ENCODE measurements around the gene VPS36. TPM values are rescaled to one million over a fixed set of nuclear protein-coding genes. Genes with fewer than 3 reads are reported as not detected.

VPS36 gene
- total RNA-seq, 4 donors from 2014 or later, result 59.9 to 87.8 (median 66.4) TPM

DNA sequence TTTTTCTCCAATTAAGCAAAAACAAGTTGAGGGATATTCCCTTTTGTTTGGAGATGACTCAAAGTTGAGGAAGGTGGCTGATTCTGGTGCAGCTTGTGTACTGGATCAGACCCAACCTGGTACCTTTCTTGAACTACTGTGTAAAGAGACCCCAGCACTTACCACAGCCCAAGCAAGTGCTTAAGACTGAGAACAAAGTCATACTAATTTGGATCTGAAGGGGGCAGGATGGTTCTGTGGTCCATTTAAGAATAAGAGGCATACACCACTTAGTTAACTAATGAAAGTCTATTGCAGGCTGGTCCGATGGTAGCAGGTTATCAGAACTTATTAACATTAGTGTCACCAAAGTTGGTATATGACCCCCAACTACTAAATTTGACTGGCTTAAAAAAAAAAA is 50.7 kb downstream of the VPS36 start:
- Histone ChIP-seq H3K27me3 (no peaks in the 10 kb centered on the region), H3K36me3 (no peaks in the 10 kb centered on the region), H3K4me1 (no peaks in the 10 kb centered on the region), H3K9me3 (no peaks in the 10 kb centered on the region), H3K4me3 (replicated peaks in 1 of 3) (no peak overlapping the region), H3K27ac (no peak overlapping the region)
- intact Hi-C loops (cut with DNase I), result no loop called here
- WGBS, 2 donors, result 84 to 85% methylated on average over 1 of the region's 1 CpG
- TF ChIP-seq, protein P1, sequence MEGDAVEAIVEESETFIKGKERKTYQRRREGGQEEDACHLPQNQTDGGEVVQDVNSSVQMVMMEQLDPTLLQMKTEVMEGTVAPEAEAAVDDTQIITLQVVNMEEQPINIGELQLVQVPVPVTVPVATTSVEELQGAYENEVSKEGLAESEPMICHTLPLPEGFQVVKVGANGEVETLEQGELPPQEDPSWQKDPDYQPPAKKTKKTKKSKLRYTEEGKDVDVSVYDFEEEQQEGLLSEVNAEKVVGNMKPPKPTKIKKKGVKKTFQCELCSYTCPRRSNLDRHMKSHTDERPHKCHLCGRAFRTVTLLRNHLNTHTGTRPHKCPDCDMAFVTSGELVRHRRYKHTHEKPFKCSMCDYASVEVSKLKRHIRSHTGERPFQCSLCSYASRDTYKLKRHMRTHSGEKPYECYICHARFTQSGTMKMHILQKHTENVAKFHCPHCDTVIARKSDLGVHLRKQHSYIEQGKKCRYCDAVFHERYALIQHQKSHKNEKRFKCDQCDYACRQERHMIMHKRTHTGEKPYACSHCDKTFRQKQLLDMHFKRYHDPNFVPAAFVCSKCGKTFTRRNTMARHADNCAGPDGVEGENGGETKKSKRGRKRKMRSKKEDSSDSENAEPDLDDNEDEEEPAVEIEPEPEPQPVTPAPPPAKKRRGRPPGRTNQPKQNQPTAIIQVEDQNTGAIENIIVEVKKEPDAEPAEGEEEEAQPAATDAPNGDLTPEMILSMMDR (IDR thresholded peaks at IDR 0.05), result no peak
- no peak for TF ChIP-seq POLR2A (IDR thresholded peaks at IDR 0.05)
- DNase-seq, result no peak

DNA sequence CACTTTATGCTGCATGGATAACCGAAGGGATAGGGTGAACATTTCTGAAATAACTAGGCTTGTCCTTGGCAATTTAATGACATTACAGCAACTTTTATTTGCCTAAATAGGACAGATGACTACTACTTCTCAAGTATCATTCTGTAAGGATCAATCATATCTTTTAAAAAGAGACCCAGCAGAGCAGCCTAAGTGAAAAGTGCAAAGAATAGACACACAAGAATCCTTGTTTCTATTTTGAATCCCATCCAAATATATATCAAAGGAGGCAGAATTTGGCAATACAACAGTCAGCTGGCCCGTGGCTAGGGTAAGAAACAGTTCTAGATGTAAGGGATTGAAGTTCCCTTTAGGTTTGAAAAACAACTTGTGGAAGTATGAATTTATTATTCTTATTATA is 51.4 kb downstream of the VPS36 start:
- H3K36me3 ChIP-seq, result no peaks in the 10 kb centered on the region
- no peak overlapping the region for H3K27ac ChIP-seq
- no peaks in the 10 kb centered on the region for H3K9me3 ChIP-seq
- intact Hi-C loops (cut with DNase I), result no loop called here
- H3K27me3 ChIP-seq, result no peaks in the 10 kb centered on the region
- no peak for TF ChIP-seq POLR2A (IDR thresholded peaks at IDR 0.05)
- TF ChIP-seq, protein P1 (IDR thresholded peaks at IDR 0.05), result no peak
- DNase-seq, result no peak
- 76 to 77% methylated on average over 2 of the region's 2 CpGs for WGBS, 2 donors
- H3K4me1 ChIP-seq, result no peaks in the 10 kb centered on the region
- H3K4me3 ChIP-seq (replicated peaks in 1 of 3), result no peak overlapping the region

DNA sequence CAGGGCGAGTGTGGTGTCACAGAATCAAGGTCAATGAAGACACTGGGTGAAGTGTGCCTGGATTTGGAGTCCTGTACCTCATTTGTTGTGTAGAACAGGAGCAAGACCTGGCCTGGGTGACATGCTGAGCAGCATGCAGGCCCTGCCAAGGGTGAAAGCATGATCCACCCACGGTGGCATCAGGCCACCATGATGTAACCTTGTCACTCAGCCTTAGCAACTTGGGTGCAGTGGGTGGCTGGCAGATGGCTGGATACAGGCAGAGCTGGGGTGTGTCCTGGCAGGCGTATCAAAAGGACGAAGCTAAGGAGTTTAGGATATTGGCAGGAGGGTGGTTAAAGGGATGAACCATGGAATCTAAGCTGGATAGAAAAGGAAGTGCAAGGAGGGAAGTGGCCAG is 54.7 kb downstream of the VPS36 start:
- Histone ChIP-seq H3K4me3 (replicated peaks in 1 of 3) (no peak overlapping the region), H3K9me3 (no peaks in the 10 kb centered on the region), H3K27ac (no peak overlapping the region), H3K4me1 (no peaks in the 10 kb centered on the region), H3K36me3 (no peaks in the 10 kb centered on the region), H3K27me3 (no peaks in the 10 kb centered on the region)
- TF ChIP-seq, protein P1 (IDR thresholded peaks at IDR 0.05), result no peak
- no peak for TF ChIP-seq POLR2A (IDR thresholded peaks at IDR 0.05)
- DNase-seq, result no peak
- intact Hi-C loops (cut with DNase I), result no loop called here
- 92 to 93% methylated on average over 4 of the region's 4 CpGs for WGBS, 2 donors

DNA sequence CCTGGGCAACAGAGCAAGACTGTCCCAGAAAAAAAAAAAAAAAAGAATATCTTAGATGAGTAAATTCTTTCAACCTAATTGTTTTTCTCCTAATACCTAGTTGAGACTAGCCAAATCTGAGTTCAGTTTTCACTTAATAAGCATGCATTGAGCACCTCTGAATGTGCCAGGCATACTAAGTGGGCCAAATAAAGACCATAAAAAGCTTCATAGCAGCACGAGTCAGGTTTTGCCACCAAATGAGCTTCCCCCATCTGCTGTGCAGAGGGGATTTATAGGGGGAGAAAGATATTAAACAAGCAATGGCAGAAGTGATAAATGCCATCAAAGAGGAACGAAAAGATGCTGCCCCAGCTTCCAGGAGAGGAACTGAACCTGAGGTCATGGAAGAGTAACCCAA is 55.8 kb downstream of the VPS36 start:
- Histone ChIP-seq H3K4me1 (no peaks in the 10 kb centered on the region), H3K4me3 (replicated peaks in 1 of 3) (no peak overlapping the region), H3K9me3 (no peaks in the 10 kb centered on the region), H3K27me3 (no peaks in the 10 kb centered on the region), H3K27ac (no peak overlapping the region), H3K36me3 (no peaks in the 10 kb centered on the region)
- WGBS, 2 donors, result 83 to 86% methylated on average over 2 of the region's 2 CpGs
- DNase-seq, result no peak
- TF ChIP-seq, protein P1 (IDR thresholded peaks at IDR 0.05), result no peak
- TF ChIP-seq POLR2A (IDR thresholded peaks at IDR 0.05), result no peak
- intact Hi-C loops (cut with DNase I), result no loop called here

DNA sequence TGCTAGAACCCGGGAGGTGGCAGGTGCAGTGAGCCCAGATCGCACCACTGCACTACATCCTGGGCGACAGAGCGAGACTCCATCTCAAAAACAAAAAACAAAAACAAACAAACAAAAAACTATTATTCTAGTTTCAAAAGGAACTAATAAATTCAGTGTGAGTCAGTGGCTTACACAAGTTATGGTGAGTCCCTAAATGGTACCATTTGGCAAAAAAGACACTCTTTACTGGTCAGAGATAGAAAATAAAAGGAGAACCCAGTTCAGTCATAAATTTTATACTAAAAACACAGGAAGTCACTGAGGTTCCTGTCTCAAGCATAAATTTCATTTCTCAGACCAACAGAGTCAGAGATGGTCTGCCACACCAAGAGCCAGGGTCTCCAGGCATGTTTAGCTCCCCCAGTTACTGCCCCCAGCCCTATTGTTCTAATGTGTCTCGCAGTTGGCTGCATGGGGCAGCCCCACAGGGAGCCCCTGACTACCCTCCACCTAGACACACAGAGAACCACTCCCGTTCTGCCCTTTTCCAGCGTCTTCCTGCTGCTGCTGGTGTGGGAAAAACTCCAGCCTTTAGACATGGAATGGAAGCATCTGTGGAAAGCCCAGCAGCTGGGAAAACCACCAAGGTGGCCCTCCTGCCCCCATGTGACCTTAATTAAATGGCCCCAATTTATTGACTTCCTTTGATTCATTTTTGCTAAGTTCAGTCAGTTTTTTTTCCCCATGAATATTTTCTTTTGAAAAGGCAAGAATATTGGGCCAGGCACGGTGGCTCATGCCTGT is 56.7 kb downstream of the VPS36 start:
- no peaks in the 10 kb centered on the region for H3K27me3 ChIP-seq
- H3K27ac ChIP-seq, result no peak overlapping the region
- no peak overlapping the region for H3K4me3 ChIP-seq (replicated peaks in 1 of 3)
- no peaks in the 10 kb centered on the region for H3K4me1 ChIP-seq
- 79 to 89% methylated on average over 8 of the region's 8 CpGs for WGBS, 2 donors
- intact Hi-C loops (cut with DNase I), result no loop called here
- DNase-seq, result no peak
- no peaks in the 10 kb centered on the region for H3K9me3 ChIP-seq
- no peaks in the 10 kb centered on the region for H3K36me3 ChIP-seq
- TF ChIP-seq POLR2A (IDR thresholded peaks at IDR 0.05), result no peak
- TF ChIP-seq, protein P1 (IDR thresholded peaks at IDR 0.05), result no peak

Data from thyroid gland (tissue), 4 donors.